Measurements from ENCODE around the gene SDK2.

The SDK2 gene

DNA sequence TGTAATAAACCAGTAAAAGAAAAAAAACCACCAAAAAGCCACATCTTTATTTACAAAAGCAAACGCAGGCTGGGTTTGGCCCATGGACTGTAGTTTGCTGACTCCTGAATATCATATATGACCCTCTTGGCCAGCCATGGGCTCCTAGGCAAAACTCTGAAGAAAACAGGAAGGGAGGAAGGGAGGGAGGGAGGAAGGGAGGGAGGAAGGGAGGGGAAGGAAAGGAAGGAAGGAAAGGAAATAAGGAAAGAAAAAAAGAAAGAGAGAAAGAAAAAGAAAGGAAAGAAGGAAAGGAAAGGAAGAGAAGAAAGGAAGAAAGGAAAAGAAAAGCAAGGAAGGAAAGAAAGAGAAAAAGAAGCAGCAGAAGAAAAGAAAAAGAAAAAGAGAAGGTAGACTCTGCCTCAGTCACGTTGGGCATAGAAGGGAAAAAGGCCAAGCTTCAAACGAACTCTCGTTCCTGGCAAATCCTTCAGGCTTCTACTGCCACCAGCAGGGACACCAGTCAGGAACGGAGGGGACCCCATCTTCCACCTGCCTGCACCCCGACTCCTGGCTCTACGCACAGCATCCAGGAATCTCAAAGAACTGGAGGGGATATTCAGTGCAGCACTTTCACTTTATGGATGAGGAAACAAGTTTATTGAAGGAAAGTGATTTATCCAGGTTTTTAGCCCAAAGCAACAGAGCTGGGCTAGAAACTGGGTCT lies 354.5 kb downstream of the SDK2 start:
- no peak for DNase-seq

DNA sequence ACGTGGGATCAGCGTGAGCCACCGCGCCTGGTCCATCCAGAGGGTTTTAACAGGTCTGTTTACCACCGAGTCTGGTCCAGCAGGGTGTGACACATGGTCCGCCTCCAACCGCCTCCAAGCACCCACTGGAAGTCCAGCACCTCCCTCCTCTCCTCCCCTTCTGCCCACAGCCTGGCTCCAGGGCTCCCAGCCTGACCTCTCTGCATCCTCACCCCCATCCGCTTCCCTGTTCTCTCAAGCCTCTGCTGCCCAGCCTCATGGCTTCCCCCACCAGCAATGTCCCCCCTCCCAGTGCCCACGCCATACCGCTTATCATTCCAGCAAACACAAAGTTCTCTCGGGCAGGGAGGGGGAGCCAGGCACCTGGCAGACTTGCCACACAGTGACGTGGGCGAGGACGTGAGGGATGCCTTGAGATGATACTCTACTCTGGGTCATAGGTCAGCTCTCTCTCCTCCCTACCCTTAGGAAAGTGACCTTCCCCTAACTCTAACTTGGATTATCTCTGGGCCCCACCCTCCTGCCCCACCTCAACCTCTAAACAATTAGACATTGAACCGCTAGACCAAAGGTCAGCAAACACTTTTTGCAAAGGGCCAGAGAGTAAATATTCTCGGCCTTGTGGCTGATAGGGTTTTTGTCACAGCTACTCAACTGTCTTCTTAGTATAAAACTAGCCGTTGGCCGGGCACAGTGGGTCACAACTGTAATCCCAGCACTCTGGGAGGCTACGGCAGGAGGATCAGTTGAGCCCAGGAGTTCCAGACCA lies 355.5 kb downstream of the SDK2 start:
- DNase-seq: no peak

DNA sequence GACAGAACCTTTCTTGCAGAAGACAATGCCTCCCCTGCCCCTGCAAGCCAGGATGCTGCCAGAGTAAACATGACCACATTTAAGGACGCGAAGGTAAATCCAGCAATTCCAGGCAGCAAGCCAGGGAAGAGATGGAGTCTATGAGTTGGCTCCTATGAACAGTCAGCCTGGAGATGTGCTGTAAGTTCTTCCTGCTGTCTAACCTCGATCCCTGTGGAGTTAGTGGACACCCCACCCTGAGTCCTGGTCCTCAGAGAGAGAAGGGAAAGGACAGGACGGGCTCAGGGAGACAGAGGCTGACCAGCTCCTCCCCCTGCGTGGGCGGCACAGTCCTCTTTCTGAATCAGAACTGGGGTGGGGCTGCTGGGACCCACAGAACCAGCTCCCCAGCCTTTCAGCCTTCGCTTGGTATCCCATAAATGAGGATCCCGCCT lies 357.4 kb downstream of the SDK2 start:
- no peak for DNase-seq

DNA sequence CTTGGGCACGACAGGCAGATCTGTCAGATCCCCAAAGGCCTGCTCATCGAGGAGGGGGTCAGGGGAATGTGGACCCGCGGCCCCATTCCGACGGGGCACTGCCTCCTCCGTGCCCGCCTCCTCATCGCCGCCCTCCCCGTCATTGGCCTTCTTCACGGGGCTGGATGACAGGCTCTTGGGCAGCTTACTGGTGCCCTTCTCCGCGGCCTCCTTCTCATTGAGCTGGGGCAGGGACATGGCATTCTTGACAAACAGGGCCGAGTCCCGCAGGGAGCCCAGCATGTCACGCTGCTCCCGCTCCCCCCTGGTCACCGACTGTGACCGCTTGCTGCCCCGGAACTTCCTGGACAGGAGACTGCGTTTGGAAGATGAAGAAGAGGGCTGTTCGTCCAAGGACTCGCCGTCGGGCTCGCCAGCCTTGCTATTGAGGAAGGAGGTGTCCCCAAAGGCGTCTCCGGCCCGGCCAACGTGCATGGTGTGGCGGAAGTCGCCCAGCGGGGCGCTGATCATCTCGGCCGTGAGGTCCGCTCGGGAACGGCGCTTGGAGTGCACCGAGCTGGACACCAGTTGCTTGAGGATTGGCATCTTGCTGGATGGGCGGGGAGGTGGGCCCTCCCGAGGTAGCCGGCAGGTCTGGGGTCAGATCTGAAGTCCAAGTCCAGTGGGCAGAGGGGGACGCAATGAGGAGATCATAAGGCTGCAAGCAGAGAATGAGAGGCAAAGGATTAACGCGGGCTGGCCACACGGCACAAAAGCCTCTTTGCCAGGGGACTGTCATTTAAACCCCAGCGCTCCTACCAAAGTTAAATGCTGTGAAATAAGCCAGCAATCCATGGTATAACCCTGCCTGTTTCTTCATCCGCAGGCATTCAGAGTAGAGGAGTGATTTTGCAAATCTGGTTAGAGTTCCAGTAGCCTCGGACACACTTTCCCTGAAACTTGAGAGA lies 358.1 kb downstream of the SDK2 start:
- DNase-seq: no peak

DNA sequence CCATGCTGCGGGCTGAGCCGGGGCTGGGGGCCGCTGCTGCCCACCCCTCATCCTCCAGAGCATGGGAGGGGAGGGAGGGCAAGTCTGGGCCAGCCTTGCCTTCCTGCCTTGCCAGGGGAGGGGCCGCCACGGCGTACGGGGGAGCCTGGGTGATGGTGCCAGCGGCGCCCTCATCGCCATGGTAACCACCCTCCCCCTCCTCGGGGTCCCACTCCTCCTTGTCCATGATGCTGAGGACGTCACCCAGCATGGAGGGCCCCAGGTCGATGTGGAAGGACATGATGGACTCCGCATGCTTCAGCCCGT lies 358.7 kb downstream of the SDK2 start:
- no peak for DNase-seq

DNA sequence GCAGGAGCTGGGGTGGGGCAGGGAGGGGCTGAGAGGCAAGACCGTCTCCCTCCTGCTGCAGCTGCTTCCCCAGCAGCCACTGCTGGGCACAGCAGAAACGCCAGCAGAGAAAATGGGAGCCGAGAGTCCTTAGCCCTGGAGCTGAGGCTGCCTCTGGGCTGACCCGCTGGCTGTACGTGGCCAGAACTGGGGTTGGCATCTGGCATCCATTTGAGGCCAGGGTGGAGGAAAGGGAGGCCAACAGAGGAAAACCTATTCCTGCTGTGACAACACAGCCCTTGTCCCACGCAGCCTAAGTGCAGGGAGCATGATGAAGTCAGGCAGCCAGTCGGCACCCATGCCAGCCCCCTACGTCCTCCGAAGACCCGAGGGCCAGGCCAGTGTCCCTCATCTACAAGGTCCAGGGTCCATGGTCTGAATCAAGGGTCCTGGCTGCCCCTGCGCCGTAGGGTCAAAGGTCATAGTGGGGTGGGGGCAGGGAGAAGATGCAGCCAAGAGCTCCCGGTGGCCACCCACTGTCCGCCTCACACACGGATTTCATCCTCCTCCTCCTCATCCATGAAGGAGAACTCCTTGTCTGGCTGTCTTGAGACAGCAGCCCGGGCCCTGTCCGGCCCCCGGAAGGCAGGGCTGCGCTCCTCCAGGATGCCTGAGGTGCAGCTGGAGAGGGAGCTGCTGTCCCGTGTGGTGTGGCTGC lies 359.2 kb downstream of the SDK2 start:
- no peak for DNase-seq
